ENCODE results near the gene NCAPD3.

NCAPD3 gene

GRCh38 chr11:134139873-134140331 is 83.9 kb downstream of the NCAPD3 start:
- TF ChIP-seq LEF1 (IDR thresholded peaks at IDR 0.05; ENCODE audit: borderline replicate concordance) (no peak), CTBP1 (IDR thresholded peaks at IDR 0.05; ENCODE audit: borderline replicate concordance) (no peak), ARNT (IDR thresholded peaks at IDR 0.05) (no peak), ELF4 (IDR thresholded peaks at IDR 0.05) (no peak), ZNF384 (IDR thresholded peaks at IDR 0.05) (no peak), FOXA1 (IDR thresholded peaks at IDR 0.05) (no peak), L3MBTL2 (conservative IDR thresholded peaks at IDR 0.05) (no peak)
- ChIA-PET CTCF (interaction anchor here (1.0 kb wide), 1 partner anchor 25 kb away, joined by 3 read pairs; no protein-coding TSS in a partner anchor), POLR2A (no interaction called here)
- DNase-seq (ENCODE audit: extremely low spot score), result peak; percentile 75

DNA sequence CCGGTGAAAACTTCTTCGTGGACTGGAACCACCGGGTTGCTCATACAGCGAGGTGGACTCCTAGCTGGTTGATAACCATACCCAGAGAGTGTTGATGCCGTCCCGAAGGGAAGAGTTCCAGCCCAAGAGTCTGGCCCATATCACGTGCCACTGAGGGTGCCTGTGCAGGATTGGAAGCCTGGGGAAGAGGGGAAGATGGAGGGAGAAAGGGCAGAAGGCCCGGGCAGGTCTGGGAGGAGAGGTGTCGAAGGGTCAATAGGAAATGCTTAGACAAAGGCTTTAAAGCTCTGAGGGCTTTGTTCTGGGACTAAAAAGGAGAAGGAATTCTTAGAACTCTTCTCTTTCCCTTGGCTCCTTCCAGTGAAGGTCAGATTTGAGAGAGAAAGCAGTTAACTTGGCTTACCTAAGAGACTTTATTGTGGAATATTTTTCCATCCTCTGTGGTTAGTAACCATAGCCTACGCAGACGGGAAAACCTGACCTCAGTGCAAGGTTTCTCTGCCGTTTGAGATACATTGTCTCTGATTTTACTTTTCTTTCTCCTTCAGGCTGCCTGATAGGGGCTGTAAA is 84.4 kb downstream of the NCAPD3 start:
- POLR2A ChIA-PET, result no interaction called here
- CTCF ChIA-PET, result no interaction called here
- no peak for TF ChIP-seq TARDBP (IDR thresholded peaks at IDR 0.05)
- no peak for DNase-seq (ENCODE audit: extremely low spot score)

DNA sequence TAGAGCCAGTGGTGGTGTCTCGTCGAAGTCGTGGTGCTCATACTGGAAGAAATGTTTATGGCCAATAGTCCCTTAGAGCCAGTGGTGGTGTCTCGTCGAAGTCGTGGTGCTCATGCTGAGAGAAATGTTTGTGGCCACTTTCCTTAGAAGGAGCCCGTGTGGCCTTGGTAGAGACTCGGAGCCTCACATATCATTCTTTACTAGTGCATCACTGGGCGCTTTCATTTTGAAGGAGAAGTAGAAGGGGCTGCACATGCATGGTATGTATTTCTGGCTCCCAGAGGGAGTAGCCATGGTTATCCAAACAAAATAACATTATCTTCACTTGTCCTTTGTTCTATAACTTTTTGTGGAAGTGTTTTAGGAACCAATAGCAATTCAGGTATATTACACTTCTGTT is 85.4 kb downstream of the NCAPD3 start:
- ChIA-PET POLR2A (no interaction called here), CTCF (no interaction called here)
- no peak for DNase-seq (ENCODE audit: extremely low spot score)
- TF ChIP-seq ZNF384 (IDR thresholded peaks at IDR 0.05) (no peak), SUZ12 (IDR thresholded peaks at IDR 0.05) (no peak), HDGF (IDR thresholded peaks at IDR 0.05; ENCODE audit: borderline replicate concordance) (no peak)
- TF ChIP-seq, protein P1, sequence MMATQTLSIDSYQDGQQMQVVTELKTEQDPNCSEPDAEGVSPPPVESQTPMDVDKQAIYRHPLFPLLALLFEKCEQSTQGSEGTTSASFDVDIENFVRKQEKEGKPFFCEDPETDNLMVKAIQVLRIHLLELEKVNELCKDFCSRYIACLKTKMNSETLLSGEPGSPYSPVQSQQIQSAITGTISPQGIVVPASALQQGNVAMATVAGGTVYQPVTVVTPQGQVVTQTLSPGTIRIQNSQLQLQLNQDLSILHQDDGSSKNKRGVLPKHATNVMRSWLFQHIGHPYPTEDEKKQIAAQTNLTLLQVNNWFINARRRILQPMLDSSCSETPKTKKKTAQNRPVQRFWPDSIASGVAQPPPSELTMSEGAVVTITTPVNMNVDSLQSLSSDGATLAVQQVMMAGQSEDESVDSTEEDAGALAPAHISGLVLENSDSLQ (IDR thresholded peaks at IDR 0.05), result no peak

GRCh38 chr11:134134167-134134566 is 89.6 kb downstream of the NCAPD3 start:
- ChIA-PET POLR2A (no interaction called here), CTCF (interaction anchor here (3.1 kb wide), 1 partner anchor 84 kb away, joined by 8 read pairs; no protein-coding TSS in a partner anchor)
- TF ChIP-seq FOXM1 (IDR thresholded peaks at IDR 0.05; ENCODE audit: borderline replicate concordance) (no peak), BHLHE40 (IDR thresholded peaks at IDR 0.05; ENCODE audit: borderline replicate concordance) (no peak)
- DNase-seq (ENCODE audit: extremely low spot score), result no peak

DNA sequence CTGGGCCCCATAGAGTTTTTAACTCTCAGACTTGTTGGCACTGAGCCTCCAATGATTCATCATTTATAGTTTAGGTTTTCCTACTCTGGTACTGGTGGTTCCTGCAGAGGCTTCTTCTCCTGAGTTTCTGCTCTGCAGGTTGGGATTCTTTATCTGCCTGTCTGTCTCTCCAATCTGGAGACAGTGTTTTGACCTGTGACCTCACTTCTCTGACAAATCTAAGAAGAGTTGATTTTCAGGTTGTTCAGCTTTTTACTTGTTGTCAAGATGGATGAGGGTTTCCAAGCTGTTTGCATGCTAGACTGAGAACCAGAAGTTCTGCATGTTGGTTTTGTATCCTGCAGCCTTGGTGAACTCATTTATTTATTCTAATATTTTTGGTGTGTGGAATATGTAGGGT is 91.0 kb downstream of the NCAPD3 start:
- POLR2A ChIA-PET, result no interaction called here
- no peak for DNase-seq (ENCODE audit: extremely low spot score)
- CTCF ChIA-PET, result no interaction called here
- no peak for TF ChIP-seq BHLHE40 (IDR thresholded peaks at IDR 0.05; ENCODE audit: borderline replicate concordance)
- TF ChIP-seq ELF4 (IDR thresholded peaks at IDR 0.05), result no peak
- no peak for TF ChIP-seq NFRKB (IDR thresholded peaks at IDR 0.05)
- no peak for TF ChIP-seq CTBP1 (IDR thresholded peaks at IDR 0.05; ENCODE audit: borderline replicate concordance)
- TF ChIP-seq HDGF (IDR thresholded peaks at IDR 0.05; ENCODE audit: borderline replicate concordance), result no peak
- TF ChIP-seq SP1 (IDR thresholded peaks at IDR 0.05), result no peak
- TF ChIP-seq L3MBTL2 (conservative IDR thresholded peaks at IDR 0.05), result no peak
- TF ChIP-seq FOXA1 (IDR thresholded peaks at IDR 0.05), result no peak
- TF ChIP-seq, protein P1 (IDR thresholded peaks at IDR 0.05), result no peak
- no peak for TF ChIP-seq FOXK2 (IDR thresholded peaks at IDR 0.05)
- TF ChIP-seq ZNF384 (IDR thresholded peaks at IDR 0.05), result no peak
- TF ChIP-seq LEF1 (IDR thresholded peaks at IDR 0.05; ENCODE audit: borderline replicate concordance), result no peak

DNA sequence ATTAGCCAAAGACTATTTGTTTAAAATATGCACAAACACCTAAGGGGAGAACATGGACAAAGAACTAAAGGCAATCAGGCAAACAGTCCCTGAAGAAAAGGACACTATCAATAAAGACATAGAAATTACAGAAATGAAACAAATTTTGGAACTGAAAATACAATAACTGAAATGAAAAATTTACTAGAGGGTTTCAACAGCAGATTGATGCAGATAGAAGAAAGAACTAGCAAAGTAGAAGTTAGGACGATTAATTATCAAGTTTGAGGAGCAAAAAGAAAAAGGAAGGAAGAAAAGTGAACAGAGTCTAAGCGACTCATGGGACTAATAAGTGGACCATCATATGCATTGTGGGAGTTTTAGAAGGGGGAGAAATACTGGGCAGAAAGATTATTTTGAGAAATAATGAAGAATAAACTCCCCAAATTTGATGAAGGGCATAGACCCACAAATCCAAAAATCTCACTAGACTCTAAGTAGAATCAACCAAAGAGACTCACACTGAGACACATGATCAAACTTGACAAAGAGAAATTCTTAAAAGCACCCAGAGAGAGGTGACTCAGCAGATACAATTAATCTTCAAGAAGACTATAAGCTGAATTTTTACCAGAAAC is 92.0 kb downstream of the NCAPD3 start:
- ChIA-PET CTCF (no interaction called here), POLR2A (no interaction called here)
- TF ChIP-seq TARDBP (IDR thresholded peaks at IDR 0.05) (no peak), CTBP1 (IDR thresholded peaks at IDR 0.05; ENCODE audit: borderline replicate concordance) (no peak), ZNF384 (IDR thresholded peaks at IDR 0.05) (no peak), FOXA1 (IDR thresholded peaks at IDR 0.05) (no peak), ARNT (IDR thresholded peaks at IDR 0.05) (no peak), BHLHE40 (IDR thresholded peaks at IDR 0.05; ENCODE audit: borderline replicate concordance) (no peak), ELF4 (IDR thresholded peaks at IDR 0.05) (no peak)
- no peak for DNase-seq (ENCODE audit: extremely low spot score)

DNA sequence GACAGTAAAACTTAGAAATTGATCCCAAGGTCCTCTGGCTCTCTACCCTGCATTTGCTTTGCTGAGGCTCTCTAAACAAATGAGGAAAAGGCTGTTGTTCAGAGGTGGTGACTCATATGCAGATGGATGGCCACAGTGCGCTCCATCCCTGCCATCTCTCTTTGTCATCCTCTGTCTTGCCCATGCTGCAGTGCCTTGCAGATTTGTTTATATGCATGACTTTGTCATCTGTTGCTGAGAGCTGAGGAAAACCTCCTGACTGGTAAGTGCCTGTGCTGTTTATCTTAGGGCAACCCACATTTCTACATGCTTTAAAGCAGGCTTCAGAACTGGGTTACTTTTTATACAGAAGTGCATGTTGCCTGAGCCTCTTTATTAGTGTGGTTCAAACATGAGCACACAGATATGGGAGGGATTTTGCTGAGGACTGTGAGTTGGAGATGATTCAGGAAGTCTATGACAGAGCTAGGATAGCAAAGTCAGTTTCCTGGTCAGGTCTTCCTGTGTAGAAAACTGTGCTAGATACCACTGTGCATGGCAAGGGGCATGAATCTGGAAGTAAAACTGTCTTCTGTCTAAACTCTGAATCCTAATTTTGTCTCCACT is 97.4 kb downstream of the NCAPD3 start:
- TF ChIP-seq ELF4 (IDR thresholded peaks at IDR 0.05) (no peak), L3MBTL2 (conservative IDR thresholded peaks at IDR 0.05) (no peak), TARDBP (IDR thresholded peaks at IDR 0.05) (no peak), LEF1 (IDR thresholded peaks at IDR 0.05; ENCODE audit: borderline replicate concordance) (no peak), ZNF384 (IDR thresholded peaks at IDR 0.05) (no peak), BHLHE40 (IDR thresholded peaks at IDR 0.05; ENCODE audit: borderline replicate concordance) (no peak), FOXM1 (IDR thresholded peaks at IDR 0.05; ENCODE audit: borderline replicate concordance) (no peak), SP1 (IDR thresholded peaks at IDR 0.05) (no peak), SUZ12 (IDR thresholded peaks at IDR 0.05) (no peak), NFRKB (IDR thresholded peaks at IDR 0.05) (no peak), HDGF (IDR thresholded peaks at IDR 0.05; ENCODE audit: borderline replicate concordance) (no peak), CTBP1 (IDR thresholded peaks at IDR 0.05; ENCODE audit: borderline replicate concordance) (no peak), FOXK2 (IDR thresholded peaks at IDR 0.05) (no peak), FOXA1 (IDR thresholded peaks at IDR 0.05) (no peak), ARNT (IDR thresholded peaks at IDR 0.05) (no peak)
- TF ChIP-seq, protein P1 (IDR thresholded peaks at IDR 0.05), result no peak
- POLR2A ChIA-PET, result no interaction called here
- CTCF ChIA-PET, result no interaction called here
- DNase-seq (ENCODE audit: extremely low spot score), result no peak

Data from HEK293T (cell line).